Neuronal stem cell (in vitro differentiated cells): Measurements from ENCODE around the gene PIH1D2.
"Not testable (repeated sequence)": the region's sequence is repeated elsewhere in the genome, so short reads cannot be mapped to it uniquely, and the experiment has no call there.

Experiments used
- DNase-seq: peaks from one replicate; pipeline ENCODE4 v3.0.0-alpha.2; 2013; ENCODE audit warnings: low spot score
- H2AFZ ChIP-seq: one replicate; pipeline ENCODE4 v1.6.1; 2013; ENCODE audit warnings: mild to moderate bottlenecking, low read length, inconsistent platforms
- H2AK5ac ChIP-seq: 2 replicates; pipeline ENCODE4 v1.6.1; 2013; ENCODE audit warnings: low read depth, mild to moderate bottlenecking, inconsistent platforms, low read length, moderate library complexity, mixed read lengths
- H2BK120ac ChIP-seq: 2 replicates; pipeline ENCODE4 v1.6.1; 2013; ENCODE audit warnings: low read depth, mild to moderate bottlenecking, inconsistent platforms, low read length, moderate library complexity, mixed read lengths
- H2BK12ac ChIP-seq: one replicate; pipeline ENCODE4 v1.6.1; 2013; ENCODE audit warnings: low read length, inconsistent platforms
- H2BK15ac ChIP-seq: 2 replicates; pipeline ENCODE4 v1.6.1; 2013; ENCODE audit warnings: mild to moderate bottlenecking, low read length, inconsistent platforms, mixed read lengths
- H2BK5ac ChIP-seq: one replicate; pipeline ENCODE4 v1.6.1; 2013; ENCODE audit warnings: inconsistent platforms, mild to moderate bottlenecking, low read length, moderate library complexity
- H3K14ac ChIP-seq: one replicate; pipeline ENCODE4 v1.6.1; 2013; ENCODE audit warnings: low read length, inconsistent platforms
- H3K18ac ChIP-seq: 2 replicates; pipeline ENCODE4 v1.6.1; 2013; ENCODE audit warnings: low read length, inconsistent platforms
- H3K23ac ChIP-seq: 2 replicates; pipeline ENCODE4 v1.6.1; 2013; ENCODE audit warnings: low read depth, mild to moderate bottlenecking, mixed read lengths, low read length, inconsistent platforms; ENCODE audit not compliant: poor library complexity
- H3K27ac ChIP-seq: replicated peaks from 3 replicates; pipeline ENCODE4 v1.5.1; 2013; ENCODE audit warnings: low read length, inconsistent platforms
- H3K27me3 ChIP-seq, 3 experiments: 2 replicates each; pipeline ENCODE4 v1.6.1; 2013; ENCODE audit warnings: low read length in 3 of 3, mild to moderate bottlenecking in 2 of 3, inconsistent platforms in 1 of 3, low read depth in 1 of 3, mixed read lengths in 1 of 3, moderate library complexity in 1 of 3; ENCODE audit not compliant: control insufficient read depth in 3 of 3, insufficient read depth in 3 of 3
- H3K36me3 ChIP-seq, 2 donors: replicated peaks in 1 of 2; 2 replicates each; pipeline ENCODE4 v1.6.1; 2013; ENCODE audit warnings: low read length in 2 of 2; ENCODE audit not compliant: control insufficient read depth in 2 of 2, insufficient read depth in 2 of 2
- H3K4ac ChIP-seq: 2 replicates; pipeline ENCODE4 v1.6.1; 2013; ENCODE audit warnings: inconsistent platforms, mild to moderate bottlenecking, low read length, moderate library complexity
- H3K4me1 ChIP-seq, 2 donors: 1 replicate in 1 of 2; 2 replicates in 1 of 2; pipeline ENCODE4 v1.6.1; 2013; ENCODE audit warnings: low read length in 2 of 2, low read depth in 1 of 2; ENCODE audit not compliant: control insufficient read depth in 2 of 2, insufficient read depth in 1 of 2
- H3K4me2 ChIP-seq: one replicate; pipeline ENCODE4 v1.6.1; 2013; ENCODE audit warnings: mild to moderate bottlenecking, low read length, inconsistent platforms; ENCODE audit not compliant: insufficient read depth, poor library complexity, severe bottlenecking
- H3K4me3 ChIP-seq, 2 donors: 2 replicates each; pipeline ENCODE4 v1.5.1; 2013; ENCODE audit warnings: low read length in 2 of 2, mild to moderate bottlenecking in 2 of 2, inconsistent platforms in 1 of 2, moderate library complexity in 1 of 2
- H3K79me1 ChIP-seq: one replicate; pipeline ENCODE4 v1.6.1; 2013; ENCODE audit warnings: low read depth, mild to moderate bottlenecking, inconsistent platforms, low read length, moderate library complexity
- H3K9ac ChIP-seq: one replicate; pipeline ENCODE4 v1.6.1; 2013; ENCODE audit warnings: mild to moderate bottlenecking, low read depth, low read length, inconsistent platforms; ENCODE audit not compliant: poor library complexity
- H3K9me3 ChIP-seq, 2 donors: replicated peaks in 1 of 2; 2 replicates each; pipeline versions ENCODE3 to v1.6.1; 2013; ENCODE audit warnings: low read length in 2 of 2, mild to moderate bottlenecking in 2 of 2, inconsistent platforms in 1 of 2, low read depth in 1 of 2, mixed read lengths in 1 of 2, moderate library complexity in 1 of 2; ENCODE audit not compliant: control insufficient read depth in 2 of 2, insufficient read depth in 1 of 2
- H4K8ac ChIP-seq: one replicate; pipeline ENCODE4 v1.6.1; 2013; ENCODE audit warnings: low read depth, mild to moderate bottlenecking, inconsistent platforms, low read length, moderate library complexity
- H4K91ac ChIP-seq: one replicate; pipeline ENCODE4 v1.6.1; 2013; ENCODE audit warnings: low read length, low read depth, mild to moderate bottlenecking, inconsistent platforms; ENCODE audit not compliant: poor library complexity
- WGBS, 2 donors: extraction: QIAGEN DNeasy Blood & Tissue Kit; methylation state at CpG; one replicate each; pipeline ENCODE4 v1.1.7; 2013; ENCODE audit warnings: missing lambda C conversion rate in 2 of 2, mixed read lengths in 1 of 2; ENCODE audit not compliant: insufficient read length in 2 of 2, insufficient replicate concordance in 1 of 2; ENCODE audit errors: extremely low coverage in 2 of 2; 5-methylcytosine and 5-hydroxymethylcytosine counted together

PIH1D2 gene

GRCh38 chr11:112037527-112037926 lies 36.3 kb downstream of the PIH1D2 start:
- Histone ChIP-seq H3K14ac (no peak overlapping the region), H2BK12ac (no peak overlapping the region), H2BK120ac (no peak overlapping the region), H3K9me3 (no peaks in the 10 kb centered on the region), H3K4me1 (no peaks in the 10 kb centered on the region), H3K4me2 (no peak overlapping the region), H2BK5ac (no peak overlapping the region), H4K91ac (no peak overlapping the region), H3K23ac (no peak overlapping the region), H3K27me3 (no peaks in the 10 kb centered on the region), H4K8ac (no peak overlapping the region), H2AK5ac (no peak overlapping the region), H3K4me3 (no peak overlapping the region), H2BK15ac (no peak overlapping the region), H3K4ac (no peak overlapping the region), H3K9ac (no peak overlapping the region), H3K79me1 (no peaks in the 10 kb centered on the region), H3K18ac (no peak overlapping the region), H3K36me3 (peaks cover 24 to 85% of the 10 kb centered on the region in 2 donors), H2AFZ (no peak overlapping the region), H3K27ac (no peak overlapping the region)
- DNase-seq, result no peak

- Histone ChIP-seq H4K91ac (no peak overlapping the region), H3K4me3 (no peak overlapping the region), H3K27ac (no peak overlapping the region), H2AK5ac (no peak overlapping the region), H3K14ac (no peak overlapping the region), H3K23ac (no peak overlapping the region), H3K18ac (no peak overlapping the region), H3K4me2 (no peak overlapping the region), H3K4ac (no peak overlapping the region), H3K9me3 (no peaks in the 10 kb centered on the region), H3K4me1 (no peaks in the 10 kb centered on the region), H2AFZ (no peak overlapping the region), H2BK12ac (no peak overlapping the region), H3K27me3 (no peaks in the 10 kb centered on the region), H2BK120ac (no peak overlapping the region), H3K36me3 (peaks cover 30 to 86% of the 10 kb centered on the region in 2 donors), H4K8ac (no peak overlapping the region), H3K9ac (no peak overlapping the region), H2BK5ac (no peak overlapping the region), H3K79me1 (peaks cover 1% of the 10 kb centered on the region), H2BK15ac (no peak overlapping the region)
- no peak for DNase-seq
- no CpG with 5 or more reads among the region's 3 CpGs for WGBS, 2 donors
Observed at GRCh38 chr11:112033902-112034301, 39.9 kb downstream of the PIH1D2 start.

- H3K18ac ChIP-seq, result no peak overlapping the region
- peaks cover 0 to 3% of the 10 kb centered on the region in 2 donors for H3K4me1 ChIP-seq
- peaks cover 5% of the 10 kb centered on the region for H3K79me1 ChIP-seq
- no peak for DNase-seq
- H3K36me3 ChIP-seq, result peaks cover 24 to 66% of the 10 kb centered on the region in 2 donors
- no peak overlapping the region for H3K9ac ChIP-seq
- H4K91ac ChIP-seq, result no peak overlapping the region
- no peak overlapping the region for H2BK12ac ChIP-seq
- H3K4me3 ChIP-seq, result no peak overlapping the region
- no peak overlapping the region for H2AK5ac ChIP-seq
- H3K14ac ChIP-seq, result no peak overlapping the region
- WGBS, 2 donors, result no CpG with 5 or more reads among the region's 2 CpGs
- H3K23ac ChIP-seq, result no peak overlapping the region
- no peak overlapping the region for H2AFZ ChIP-seq
- no peak overlapping the region for H3K27ac ChIP-seq
- no peaks in the 10 kb centered on the region for H3K9me3 ChIP-seq
- no peak overlapping the region for H2BK5ac ChIP-seq
- no peaks in the 10 kb centered on the region for H3K27me3 ChIP-seq
- no peak overlapping the region for H2BK15ac ChIP-seq
- H3K4ac ChIP-seq, result no peak overlapping the region
- no peak overlapping the region for H4K8ac ChIP-seq
- no peak overlapping the region for H2BK120ac ChIP-seq
- no peak overlapping the region for H3K4me2 ChIP-seq
Observed at GRCh38 chr11:112029460-112029859, 44.4 kb downstream of the PIH1D2 start.

GRCh38 chr11:112026784-112027410 lies 46.9 kb downstream of the PIH1D2 start:
- H3K27ac ChIP-seq, H3K79me1 ChIP-seq, H3K4me2 ChIP-seq, H2AFZ ChIP-seq, H3K4me3 ChIP-seq, H4K8ac ChIP-seq, H3K18ac ChIP-seq, H2AK5ac ChIP-seq, H4K91ac ChIP-seq, H2BK5ac ChIP-seq, H3K27me3 ChIP-seq, H3K9ac ChIP-seq, H3K14ac ChIP-seq, H3K9me3 ChIP-seq, H3K4me1 ChIP-seq, H2BK12ac ChIP-seq, H2BK120ac ChIP-seq, DNase-seq, H2BK15ac ChIP-seq, H3K23ac ChIP-seq, H3K4ac ChIP-seq: not testable (repeated sequence)
- WGBS, 2 donors, result no CpG with 5 or more reads among the region's 49 CpGs
- peaks cover 17 to 57% of the 10 kb centered on the region in 2 donors for H3K36me3 ChIP-seq
